WTC11 (cell line): ENCODE results near the gene KIF22. TPM values are rescaled to one million over a fixed set of nuclear protein-coding genes. Genes with fewer than 3 reads are reported as not detected.

ENCODE experiments used
- ATF1 ChIP-seq: sonication (generic); formaldehyde crosslinking; IDR thresholded peaks from 2 replicates; pipeline ENCODE4 v1.8.1; 2023; ENCODE audit warnings: mild to moderate bottlenecking, moderate library complexity, missing genetic modification reagents
- E2F1 ChIP-seq: sonication (generic); formaldehyde crosslinking; IDR thresholded peaks from 2 replicates; pipeline ENCODE4 v1.8.0; 2022; ENCODE audit warnings: mild to moderate bottlenecking, missing genetic modification reagents
- E2F4 ChIP-seq: sonication (generic); formaldehyde crosslinking; IDR thresholded peaks from 2 replicates; pipeline ENCODE4 v1.8.1; 2022; ENCODE audit warnings: low read depth, mild to moderate bottlenecking, moderate library complexity, missing genetic modification reagents, borderline replicate concordance
- ELF4 ChIP-seq: sonication (generic); formaldehyde crosslinking; IDR thresholded peaks from 2 replicates; pipeline ENCODE4 v1.8.1; 2022; ENCODE audit warnings: low read depth, mild to moderate bottlenecking, moderate library complexity, missing genetic modification reagents
- EMX1 ChIP-seq: fragments of 250-450 bp; sonication (Bioruptor Pico); IDR thresholded peaks from 2 replicates; pipeline ENCODE4 v1.8.0; 2021; ENCODE audit warnings: mild to moderate bottlenecking
- FOXJ3 ChIP-seq: sonication (generic); formaldehyde crosslinking; IDR thresholded peaks from 2 replicates; pipeline ENCODE4 v1.9.0; 2021; ENCODE audit warnings: missing genetic modification reagents, mild to moderate bottlenecking, borderline replicate concordance
- JUN ChIP-seq: sonication (generic); formaldehyde crosslinking; IDR thresholded peaks from 2 replicates; pipeline ENCODE4 v1.8.0; 2023; ENCODE audit warnings: mild to moderate bottlenecking, missing genetic modification reagents
- MYBL2 ChIP-seq: sonication (generic); formaldehyde crosslinking; IDR thresholded peaks from 2 replicates; pipeline ENCODE4 v1.8.1; 2023; ENCODE audit warnings: mild to moderate bottlenecking, moderate library complexity, missing genetic modification reagents
- NR1H2 ChIP-seq: sonication (generic); formaldehyde crosslinking; IDR thresholded peaks from 2 replicates; pipeline ENCODE4 v1.9.0; 2021; ENCODE audit warnings: mild to moderate bottlenecking, moderate library complexity, missing genetic modification reagents
- RELA ChIP-seq: sonication (generic); formaldehyde crosslinking; IDR thresholded peaks from 2 replicates; pipeline ENCODE4 v1.8.1; 2022; ENCODE audit warnings: missing genetic modification reagents, mild to moderate bottlenecking, borderline replicate concordance
- SOX15 ChIP-seq: fragments of 250-450 bp; sonication (Bioruptor Pico); IDR thresholded peaks from 2 replicates; pipeline ENCODE4 v1.9.0; 2021; ENCODE audit warnings: mild to moderate bottlenecking
- STAT6 ChIP-seq: sonication (generic); formaldehyde crosslinking; conservative IDR thresholded peaks from 2 replicates; pipeline ENCODE4 v1.8.1; 2023; ENCODE audit warnings: mild to moderate bottlenecking, low read depth, missing genetic modification reagents, moderate library complexity
- ZMAT4 ChIP-seq: fragments of 250-450 bp; sonication (Bioruptor Pico); IDR thresholded peaks from 2 replicates; pipeline ENCODE4 v1.9.0; 2021; ENCODE audit warnings: mild to moderate bottlenecking
- ZNF121 ChIP-seq: sonication (generic); formaldehyde crosslinking; IDR thresholded peaks from 2 replicates; pipeline ENCODE4 v1.8.0; 2023; ENCODE audit warnings: missing genetic modification reagents
- ZNF232 ChIP-seq: sonication (generic); formaldehyde crosslinking; IDR thresholded peaks from 2 replicates; pipeline ENCODE4 v1.8.0; 2022; ENCODE audit warnings: mild to moderate bottlenecking, missing genetic modification reagents
- ZNF281 ChIP-seq: sonication (generic); formaldehyde crosslinking; IDR thresholded peaks from 2 replicates; pipeline ENCODE4 v1.8.0; 2023; ENCODE audit warnings: mild to moderate bottlenecking, missing genetic modification reagents
- ZNF512 ChIP-seq: sonication (generic); formaldehyde crosslinking; IDR thresholded peaks from 2 replicates; pipeline ENCODE4 v1.8.1; 2022; ENCODE audit warnings: missing genetic modification reagents, borderline replicate concordance
- ZNF671 ChIP-seq: fragments of 250-450 bp; sonication (Bioruptor Pico); IDR thresholded peaks from 2 replicates; pipeline ENCODE4 v1.8.0; 2021; ENCODE audit warnings: mild to moderate bottlenecking
- total RNA-seq: library from RNA; stranded (reverse); gene quantifications from 3 replicates; pipeline ENCODE4 v1.2.3, GENCODE V29; 2021
- TF ChIP-seq, protein P1 (sequence below): fragments of 250-450 bp; sonication (Bioruptor Pico); IDR thresholded peaks from 2 replicates; pipeline ENCODE4 v2.1.2; 2022; ENCODE audit warnings: mild to moderate bottlenecking, moderate library complexity
- TF ChIP-seq, protein P2 (sequence below): sonication (generic); formaldehyde crosslinking; IDR thresholded peaks from 2 replicates; pipeline ENCODE4 v1.8.0; 2023; ENCODE audit warnings: missing genetic modification reagents, mild to moderate bottlenecking, borderline replicate concordance
- TF ChIP-seq, protein P3 (sequence below): sonication (generic); formaldehyde crosslinking; IDR thresholded peaks from 2 replicates; pipeline ENCODE4 v1.8.0; 2022; ENCODE audit warnings: mild to moderate bottlenecking, missing genetic modification reagents

Gene KIF22
- total RNA-seq, 1 experiment from 2014 or later: 182 TPM

DNA sequence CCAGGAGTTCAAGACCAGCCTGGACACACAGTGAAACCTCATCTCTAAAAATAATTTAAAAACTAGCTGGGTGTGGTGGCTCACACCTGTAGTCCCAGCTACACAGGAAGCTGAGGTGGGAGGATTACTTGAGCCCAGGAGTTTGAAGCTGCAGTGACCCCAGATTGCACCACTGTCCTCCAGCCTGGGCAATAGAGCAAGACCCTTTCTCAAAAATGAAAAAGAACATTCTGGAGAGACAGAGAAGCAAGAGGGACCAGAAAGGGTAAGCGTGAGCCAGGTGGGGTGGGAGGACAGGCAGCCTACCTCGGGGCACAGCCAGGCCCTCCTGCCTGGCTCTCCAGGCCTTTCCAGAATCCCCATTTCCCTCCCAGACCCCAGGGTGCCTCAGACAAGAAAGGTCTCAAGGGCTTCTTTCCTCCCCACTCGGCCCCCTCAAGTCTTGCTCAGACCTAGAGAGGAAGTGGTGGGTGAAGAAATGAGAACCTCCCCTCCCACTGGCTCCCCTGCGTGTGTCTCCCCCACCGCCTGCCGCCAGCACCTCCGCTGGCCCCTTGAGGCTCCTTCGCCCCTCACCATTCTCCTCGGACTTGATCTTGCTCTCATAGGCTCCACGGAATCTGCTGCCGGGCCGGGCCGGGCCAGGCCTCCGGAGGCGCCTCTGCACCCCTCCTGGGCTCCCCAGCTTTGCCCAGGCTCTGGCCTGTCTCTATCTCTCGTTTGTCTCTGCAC, 45.3 kb upstream of the KIF22 start (continued):
- TF ChIP-seq ZNF512 (CRISPR knock-in tag) (no peak), NR1H2 (no peak), JUN (CRISPR knock-in tag) (no peak), SOX15 (CRISPR knock-in tag) (no peak), FOXJ3 (CRISPR knock-in tag) (no peak), ZNF121 (CRISPR knock-in tag) (peak; percentile 95), ZNF281 (CRISPR knock-in tag) (no peak), E2F4 (CRISPR knock-in tag) (no peak), MYBL2 (CRISPR knock-in tag) (no peak), ZMAT4 (CRISPR knock-in tag) (no peak), ZNF232 (CRISPR knock-in tag) (peak; percentile 73), STAT6 (CRISPR knock-in tag) (0 out of 2 replicates have a peak, but pooled peaks have one; percentile 18), EMX1 (CRISPR knock-in tag) (no peak), ZNF671 (0 out of 2 replicates have a peak, but pooled peaks have one; percentile 12), E2F1 (no peak), ATF1 (CRISPR knock-in tag) (no peak), RELA (CRISPR knock-in tag) (no peak), ELF4 (CRISPR knock-in tag) (no peak)
- TF ChIP-seq, protein P1, sequence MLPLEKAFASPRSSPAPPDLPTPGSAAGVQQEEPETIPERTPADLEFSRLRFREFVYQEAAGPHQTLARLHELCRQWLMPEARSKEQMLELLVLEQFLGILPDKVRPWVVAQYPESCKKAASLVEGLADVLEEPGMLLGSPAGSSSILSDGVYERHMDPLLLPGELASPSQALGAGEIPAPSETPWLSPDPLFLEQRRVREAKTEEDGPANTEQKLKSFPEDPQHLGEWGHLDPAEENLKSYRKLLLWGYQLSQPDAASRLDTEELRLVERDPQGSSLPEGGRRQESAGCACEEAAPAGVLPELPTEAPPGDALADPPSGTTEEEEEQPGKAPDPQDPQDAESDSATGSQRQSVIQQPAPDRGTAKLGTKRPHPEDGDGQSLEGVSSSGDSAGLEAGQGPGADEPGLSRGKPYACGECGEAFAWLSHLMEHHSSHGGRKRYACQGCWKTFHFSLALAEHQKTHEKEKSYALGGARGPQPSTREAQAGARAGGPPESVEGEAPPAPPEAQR (CRISPR knock-in tag): no peak
- TF ChIP-seq, protein P2, sequence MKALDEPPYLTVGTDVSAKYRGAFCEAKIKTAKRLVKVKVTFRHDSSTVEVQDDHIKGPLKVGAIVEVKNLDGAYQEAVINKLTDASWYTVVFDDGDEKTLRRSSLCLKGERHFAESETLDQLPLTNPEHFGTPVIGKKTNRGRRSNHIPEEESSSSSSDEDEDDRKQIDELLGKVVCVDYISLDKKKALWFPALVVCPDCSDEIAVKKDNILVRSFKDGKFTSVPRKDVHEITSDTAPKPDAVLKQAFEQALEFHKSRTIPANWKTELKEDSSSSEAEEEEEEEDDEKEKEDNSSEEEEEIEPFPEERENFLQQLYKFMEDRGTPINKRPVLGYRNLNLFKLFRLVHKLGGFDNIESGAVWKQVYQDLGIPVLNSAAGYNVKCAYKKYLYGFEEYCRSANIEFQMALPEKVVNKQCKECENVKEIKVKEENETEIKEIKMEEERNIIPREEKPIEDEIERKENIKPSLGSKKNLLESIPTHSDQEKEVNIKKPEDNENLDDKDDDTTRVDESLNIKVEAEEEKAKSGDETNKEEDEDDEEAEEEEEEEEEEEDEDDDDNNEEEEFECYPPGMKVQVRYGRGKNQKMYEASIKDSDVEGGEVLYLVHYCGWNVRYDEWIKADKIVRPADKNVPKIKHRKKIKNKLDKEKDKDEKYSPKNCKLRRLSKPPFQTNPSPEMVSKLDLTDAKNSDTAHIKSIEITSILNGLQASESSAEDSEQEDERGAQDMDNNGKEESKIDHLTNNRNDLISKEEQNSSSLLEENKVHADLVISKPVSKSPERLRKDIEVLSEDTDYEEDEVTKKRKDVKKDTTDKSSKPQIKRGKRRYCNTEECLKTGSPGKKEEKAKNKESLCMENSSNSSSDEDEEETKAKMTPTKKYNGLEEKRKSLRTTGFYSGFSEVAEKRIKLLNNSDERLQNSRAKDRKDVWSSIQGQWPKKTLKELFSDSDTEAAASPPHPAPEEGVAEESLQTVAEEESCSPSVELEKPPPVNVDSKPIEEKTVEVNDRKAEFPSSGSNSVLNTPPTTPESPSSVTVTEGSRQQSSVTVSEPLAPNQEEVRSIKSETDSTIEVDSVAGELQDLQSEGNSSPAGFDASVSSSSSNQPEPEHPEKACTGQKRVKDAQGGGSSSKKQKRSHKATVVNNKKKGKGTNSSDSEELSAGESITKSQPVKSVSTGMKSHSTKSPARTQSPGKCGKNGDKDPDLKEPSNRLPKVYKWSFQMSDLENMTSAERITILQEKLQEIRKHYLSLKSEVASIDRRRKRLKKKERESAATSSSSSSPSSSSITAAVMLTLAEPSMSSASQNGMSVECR (CRISPR knock-in tag): no peak
- TF ChIP-seq, protein P3, sequence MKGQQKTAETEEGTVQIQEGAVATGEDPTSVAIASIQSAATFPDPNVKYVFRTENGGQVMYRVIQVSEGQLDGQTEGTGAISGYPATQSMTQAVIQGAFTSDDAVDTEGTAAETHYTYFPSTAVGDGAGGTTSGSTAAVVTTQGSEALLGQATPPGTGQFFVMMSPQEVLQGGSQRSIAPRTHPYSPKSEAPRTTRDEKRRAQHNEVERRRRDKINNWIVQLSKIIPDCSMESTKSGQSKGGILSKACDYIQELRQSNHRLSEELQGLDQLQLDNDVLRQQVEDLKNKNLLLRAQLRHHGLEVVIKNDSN (CRISPR knock-in tag): no peak
- TF ChIP-seq, all 79 proteins: peak for 6
